AG04449 (cell line): ENCODE data around the gene EXD3.

ENCODE experiments used
- CTCF ChIA-PET: fragments of 350-600 bp; formaldehyde crosslinking; extraction: SDS; loops from one replicate; lab custom pipeline; 2021; ENCODE audit warnings: antibody characterized with exemption; lab: Yijun Ruan, JAX
- POLR2A ChIA-PET: fragments of 400-600, 350-600 bp; formaldehyde crosslinking; extraction: SDS; loops from one replicate; lab custom pipeline; 2020; ENCODE audit warnings: antibody characterized with exemption, inconsistent platforms; lab: Yijun Ruan, JAX
- DNase-seq: peaks from one replicate; pipeline ENCODE4 v3.0.0-alpha.2; 2010; ENCODE audit warnings: low read depth, low spot score
- H3K4me3 ChIP-seq: 2 replicates; pipeline ENCODE4 v1.5.1; 2011; ENCODE audit warnings: low read depth, mild to moderate bottlenecking, control low read depth, low read length
- TF ChIP-seq, protein P1 (sequence below): IDR thresholded peaks from one replicate; pipeline ENCODE4 v1.5.1; 2011; ENCODE audit warnings: mild to moderate bottlenecking, moderate library complexity, low read length, control low read depth, inconsistent platforms; ENCODE audit not compliant: insufficient read depth; ENCODE audit errors: missing control alignments

The EXD3 gene

GRCh38 chr9:137416563-137417151 lies 6.3 kb downstream of the EXD3 start:
- no peak overlapping the region for H3K4me3 ChIP-seq
- DNase-seq, result no peak
- ChIA-PET POLR2A (interaction anchor here (0.6 kb wide), 1 partner anchor 125 kb away, joined by 4 read pairs; no protein-coding TSS in a partner anchor), CTCF (no interaction called here)
- TF ChIP-seq, protein P1, sequence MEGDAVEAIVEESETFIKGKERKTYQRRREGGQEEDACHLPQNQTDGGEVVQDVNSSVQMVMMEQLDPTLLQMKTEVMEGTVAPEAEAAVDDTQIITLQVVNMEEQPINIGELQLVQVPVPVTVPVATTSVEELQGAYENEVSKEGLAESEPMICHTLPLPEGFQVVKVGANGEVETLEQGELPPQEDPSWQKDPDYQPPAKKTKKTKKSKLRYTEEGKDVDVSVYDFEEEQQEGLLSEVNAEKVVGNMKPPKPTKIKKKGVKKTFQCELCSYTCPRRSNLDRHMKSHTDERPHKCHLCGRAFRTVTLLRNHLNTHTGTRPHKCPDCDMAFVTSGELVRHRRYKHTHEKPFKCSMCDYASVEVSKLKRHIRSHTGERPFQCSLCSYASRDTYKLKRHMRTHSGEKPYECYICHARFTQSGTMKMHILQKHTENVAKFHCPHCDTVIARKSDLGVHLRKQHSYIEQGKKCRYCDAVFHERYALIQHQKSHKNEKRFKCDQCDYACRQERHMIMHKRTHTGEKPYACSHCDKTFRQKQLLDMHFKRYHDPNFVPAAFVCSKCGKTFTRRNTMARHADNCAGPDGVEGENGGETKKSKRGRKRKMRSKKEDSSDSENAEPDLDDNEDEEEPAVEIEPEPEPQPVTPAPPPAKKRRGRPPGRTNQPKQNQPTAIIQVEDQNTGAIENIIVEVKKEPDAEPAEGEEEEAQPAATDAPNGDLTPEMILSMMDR, result no peak

- no peak for DNase-seq
- ChIA-PET POLR2A (no interaction called here), CTCF (no interaction called here)
- TF ChIP-seq, protein P1, result no peak
- H3K4me3 ChIP-seq, result no peak overlapping the region
These were observed 6.9 kb downstream of the EXD3 start for GRCh38 chr9:137416006-137416562.

- no peak overlapping the region for H3K4me3 ChIP-seq
- no peak for DNase-seq
- ChIA-PET CTCF (no interaction called here), POLR2A (no interaction called here)
- TF ChIP-seq, protein P1, result no peak
These were observed 7.5 kb downstream of the EXD3 start for GRCh38 chr9:137415451-137415850.

DNA sequence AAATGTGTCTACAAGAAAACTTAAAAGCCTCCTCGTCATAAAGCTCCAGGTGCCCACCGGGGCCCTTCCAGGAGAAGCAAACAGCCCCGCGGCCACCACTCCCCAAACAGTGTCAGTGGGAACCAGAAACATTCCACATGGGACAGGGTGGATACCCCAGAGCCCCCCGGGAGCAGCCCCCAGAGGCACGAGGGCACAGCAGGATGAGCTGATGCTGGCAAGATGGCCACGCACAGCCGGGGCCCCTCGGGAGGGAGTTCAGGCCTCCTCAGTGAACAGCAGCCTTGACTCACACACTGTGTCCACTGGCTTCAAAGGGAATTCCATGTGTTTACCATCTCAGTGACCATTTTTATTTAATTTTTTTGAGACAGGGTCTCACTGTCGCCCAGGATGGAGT lies 10.5 kb downstream of the EXD3 start:
- DNase-seq, result no peak
- ChIA-PET CTCF (interaction anchor here (1.2 to 4.8 kb wide), 3 partner anchors 11 to 118 kb away, joined by 3 to 41 read pairs (median 5); partner anchors contain the start of genes EXD3, NOXA1 and NRARP), POLR2A (interaction anchor here (1.1 to 1.2 kb wide), 2 partner anchors 11 to 172 kb away, joined by 3 read pairs; partner anchors contain the start of genes EXD3, NOXA1 and TUBB4B)
- TF ChIP-seq, protein P1, result no peak
- no peak overlapping the region for H3K4me3 ChIP-seq

GRCh38 chr9:137411645-137412380 lies 11.1 kb downstream of the EXD3 start:
- ChIA-PET POLR2A (interaction anchor here (1.1 kb wide), 1 partner anchor 12 kb away, joined by 3 read pairs; the partner anchor contains the start of genes EXD3 and NOXA1), CTCF (interaction anchor here (1.2 to 4.8 kb wide), 3 partner anchors 12 to 118 kb away, joined by 3 to 41 read pairs (median 5); partner anchors contain the start of genes EXD3, NOXA1 and NRARP)
- no peak overlapping the region for H3K4me3 ChIP-seq
- TF ChIP-seq, protein P1, result no peak
- no peak for DNase-seq

- ChIA-PET CTCF (interaction anchor here (1.4 to 4.8 kb wide), 2 partner anchors 13 to 109 kb away, joined by 5 to 41 read pairs; partner anchors contain the start of genes EXD3, NOXA1 and NRARP), POLR2A (no interaction called here)
- TF ChIP-seq, protein P1, result no peak
- no peak overlapping the region for H3K4me3 ChIP-seq
- DNase-seq, result no peak
These were observed 11.7 kb downstream of the EXD3 start for GRCh38 chr9:137411260-137411644.
